ENCODE results near the gene CPHXL. TPM values are rescaled to one million over a fixed set of nuclear protein-coding genes. Genes with fewer than 3 reads are reported as not detected.

The CPHXL gene
- polyA plus RNA-seq, 1 of the 3 experiments (the other 2 are of a cell fraction) = not detected

- WGBS (ENCODE audit: low lambda C conversion rate) = 0% methylated on average over 1 of the region's 1 CpG
- Histone ChIP-seq H3K4me3 (ENCODE audit: low read depth in 2 of 2, low read length in 1 of 2) (no peak overlapping the region), H3K27me3 (ENCODE audit: insufficient read depth) (no peaks in the 10 kb centered on the region), H3K9me3 (peaks cover 12% of the 10 kb centered on the region; the same call in 1 of the 2 replicates), H3K9ac (no peak overlapping the region), H3K9me2 (no peaks in the 10 kb centered on the region), H3F3A (replicated peaks; ENCODE audit: insufficient read depth) (no peaks in the 10 kb centered on the region), H3K27ac (ENCODE audit: low read depth in 2 of 2, low read length in 1 of 2) (no peak overlapping the region), H4K20me1 (ENCODE audit: insufficient read depth) (no peaks in the 10 kb centered on the region), H3K79me2 (ENCODE audit: insufficient read depth) (no peaks in the 10 kb centered on the region), H3K36me3 (replicated peaks in 1 of 2; ENCODE audit: control insufficient read depth in 1 of 2, insufficient read depth in 2 of 2, low read length in 1 of 2) (no peaks in the 10 kb centered on the region), H3K4me1 (ENCODE audit: control insufficient read depth in 1 of 2, insufficient read depth in 2 of 2, low read depth in 1 of 2, low read length in 1 of 2) (no peaks in the 10 kb centered on the region), H3K4me2 (no peak overlapping the region), H2AFZ (ENCODE audit: low read depth) (no peak overlapping the region)
- DNase-seq = no peak
- POLR2A ChIA-PET = no interaction called here
- CTCF ChIA-PET = no interaction called here
- TF ChIP-seq RAD21 (IDR thresholded peaks at IDR 0.05; ENCODE audit: low read length) = no peak
- TF ChIP-seq YY1 (IDR thresholded peaks at IDR 0.05; ENCODE audit: low read depth) = no peak
- no peak for TF ChIP-seq MAX (IDR thresholded peaks at IDR 0.05; ENCODE audit: low read depth)
- no peak for TF ChIP-seq TEAD4 (IDR thresholded peaks at IDR 0.05; ENCODE audit: borderline replicate concordance, insufficient read depth)
- TF ChIP-seq RCOR1 (IDR thresholded peaks at IDR 0.05; ENCODE audit: low read length) = no peak
- TF ChIP-seq MXI1 (IDR thresholded peaks at IDR 0.05; ENCODE audit: low read depth, low read length) = no peak
- TF ChIP-seq GABPA (IDR thresholded peaks at IDR 0.05; ENCODE audit: low read depth) = no peak
- TF ChIP-seq SMC3 (IDR thresholded peaks at IDR 0.05; ENCODE audit: low read depth, low read length) = no peak
- TF ChIP-seq FOSL2 (IDR thresholded peaks at IDR 0.05; ENCODE audit: borderline replicate concordance, low read depth) = no peak
- no peak for TF ChIP-seq EZH2phosphoT487 (IDR thresholded peaks at IDR 0.05; ENCODE audit: borderline replicate concordance, low read depth)
- TF ChIP-seq FOXM1 (IDR thresholded peaks at IDR 0.05; ENCODE audit: low read depth) = no peak
These were observed 16.2 kb upstream of the CPHXL start for GRCh38 chr16:75742424-75743047.

- CTCF ChIA-PET = interaction anchor here (1.0 kb wide), 1 partner anchor 41 kb away, joined by 4 read pairs; no protein-coding TSS in a partner anchor
- Histone ChIP-seq H3K27me3 (ENCODE audit: insufficient read depth) (no peaks in the 10 kb centered on the region), H3K79me2 (ENCODE audit: insufficient read depth) (no peaks in the 10 kb centered on the region), H3K4me3 (ENCODE audit: low read depth in 2 of 2, low read length in 1 of 2) (0 out of 4 replicates have a peak overlapping the region, but pooled peaks of 1 of the 2 experiments have one; percentile 9), H3F3A (replicated peaks; ENCODE audit: insufficient read depth) (no peaks in the 10 kb centered on the region), H2AFZ (ENCODE audit: low read depth) (peak overlapping the region; percentile 65), H4K20me1 (ENCODE audit: insufficient read depth) (no peaks in the 10 kb centered on the region), H3K36me3 (replicated peaks in 1 of 2; ENCODE audit: control insufficient read depth in 1 of 2, insufficient read depth in 2 of 2, low read length in 1 of 2) (no peaks in the 10 kb centered on the region), H3K9me2 (no peaks in the 10 kb centered on the region), H3K27ac (ENCODE audit: low read depth in 2 of 2, low read length in 1 of 2) (no peak overlapping the region), H3K4me2 (peak overlapping the region; percentile 34), H3K9me3 (no peaks in the 10 kb centered on the region), H3K4me1 (ENCODE audit: control insufficient read depth in 1 of 2, insufficient read depth in 2 of 2, low read depth in 1 of 2, low read length in 1 of 2) (peaks cover 0 to 7% of the 10 kb centered on the region in 2 experiments; a peak in 2 of 4 replicates), H3K9ac (no peak overlapping the region)
- POLR2A ChIA-PET = interaction anchor here (0.7 kb wide), 1 partner anchor 314 kb away, joined by 3 read pairs; no protein-coding TSS in a partner anchor
- TF ChIP-seq ELF1 (IDR thresholded peaks at IDR 0.05) = no peak
- no peak for TF ChIP-seq PBX3 (IDR thresholded peaks at IDR 0.05)
- WGBS (ENCODE audit: low lambda C conversion rate) = 35% methylated on average over 6 of the region's 6 CpGs
- DNase-seq = no peak
These were observed 7.3 kb upstream of the CPHXL start for GRCh38 chr16:75733305-75734211.

Measured in SK-N-SH (cell line).